HPDE6-E6E7 (cell line): ENCODE results near the gene SRRM2.

ENCODE experiments used
- DNase-seq: peaks from one replicate; pipeline ENCODE4 v3.0.0; 2011; ENCODE audit warnings: missing footprints; ENCODE audit errors: extremely low spot score

SRRM2 gene

GRCh38 chr16:2777231-2777902 is 24.9 kb downstream of the SRRM2 start, which contains the start of gene ELOB:
TSS of gene ELOB (minus strand) at chr16:2777280. CDS start at chr16:2777239, 41 bp downstream.
- peak; percentile 84 for DNase-seq

GRCh38 chr16:2777903-2778629 is 25.6 kb downstream of the SRRM2 start:
- DNase-seq: peak; percentile 57

- DNase-seq: no peak
Observed at GRCh38 chr16:2778630-2778958, 26.2 kb downstream of the SRRM2 start.

GRCh38 chr16:2779151-2779920 is 26.9 kb downstream of the SRRM2 start:
- no peak for DNase-seq

- no peak for DNase-seq
Observed at GRCh38 chr16:2779978-2780898, 27.8 kb downstream of the SRRM2 start.

- no peak for DNase-seq
Observed at GRCh38 chr16:2782583-2783351, 30.3 kb downstream of the SRRM2 start.

GRCh38 chr16:2783581-2784357 is 31.3 kb downstream of the SRRM2 start:
- DNase-seq: no peak

GRCh38 chr16:2784358-2785100 is 32.1 kb downstream of the SRRM2 start:
- no peak for DNase-seq

GRCh38 chr16:2785101-2785991 is 32.9 kb downstream of the SRRM2 start:
- no peak for DNase-seq

GRCh38 chr16:2786061-2786825 is 33.8 kb downstream of the SRRM2 start:
- no peak for DNase-seq

GRCh38 chr16:2786826-2787151 is 34.4 kb downstream of the SRRM2 start:
- no peak for DNase-seq

- no peak for DNase-seq
Observed at GRCh38 chr16:2787406-2787805, 35.0 kb downstream of the SRRM2 start, which contains the start of gene PRSS33. TSS of gene PRSS33 (minus strand) at chr16:2787560. CDS start at chr16:2786547, 1,013 bp downstream.

GRCh38 chr16:2787961-2788360 is 35.5 kb downstream of the SRRM2 start:
- DNase-seq: no peak

GRCh38 chr16:2790631-2791030 is 38.2 kb downstream of the SRRM2 start:
- no peak for DNase-seq

GRCh38 chr16:2791174-2791573 is 38.7 kb downstream of the SRRM2 start:
- no peak for DNase-seq

- DNase-seq: no peak
Observed at GRCh38 chr16:2792940-2793339, 40.5 kb downstream of the SRRM2 start.

- no peak for DNase-seq
Observed at GRCh38 chr16:2795395-2796143, 43.1 kb downstream of the SRRM2 start.
